ENCODE data around the gene SRGAP2C.
"Not testable (repeated sequence)": the region's sequence is repeated elsewhere in the genome, so short reads cannot be mapped to it uniquely, and the experiment has no call there.

The SRGAP2C gene

DNA sequence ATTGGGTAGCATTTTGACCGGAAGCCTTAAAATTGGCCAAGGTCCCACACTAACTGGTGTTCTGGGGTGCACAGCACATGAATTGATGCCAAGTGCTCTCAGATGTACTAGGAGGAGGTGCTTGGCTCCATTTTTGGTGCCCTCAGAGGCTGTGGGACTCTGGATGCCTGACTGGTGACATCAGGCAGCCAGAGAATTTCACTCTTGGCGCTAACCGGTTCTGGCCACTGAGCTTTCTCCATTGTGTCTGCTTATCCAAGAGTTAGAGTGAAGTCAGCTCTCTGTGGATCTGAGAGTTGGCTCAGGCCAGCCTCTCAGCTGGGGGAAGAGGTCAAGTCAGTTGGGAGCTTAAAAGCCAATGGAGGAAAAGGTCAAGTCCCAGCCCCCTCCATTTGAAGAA, 200.4 kb downstream of the SRGAP2C start:
- not testable (repeated sequence) for DNase-seq (ENCODE audit: low spot score)

DNA sequence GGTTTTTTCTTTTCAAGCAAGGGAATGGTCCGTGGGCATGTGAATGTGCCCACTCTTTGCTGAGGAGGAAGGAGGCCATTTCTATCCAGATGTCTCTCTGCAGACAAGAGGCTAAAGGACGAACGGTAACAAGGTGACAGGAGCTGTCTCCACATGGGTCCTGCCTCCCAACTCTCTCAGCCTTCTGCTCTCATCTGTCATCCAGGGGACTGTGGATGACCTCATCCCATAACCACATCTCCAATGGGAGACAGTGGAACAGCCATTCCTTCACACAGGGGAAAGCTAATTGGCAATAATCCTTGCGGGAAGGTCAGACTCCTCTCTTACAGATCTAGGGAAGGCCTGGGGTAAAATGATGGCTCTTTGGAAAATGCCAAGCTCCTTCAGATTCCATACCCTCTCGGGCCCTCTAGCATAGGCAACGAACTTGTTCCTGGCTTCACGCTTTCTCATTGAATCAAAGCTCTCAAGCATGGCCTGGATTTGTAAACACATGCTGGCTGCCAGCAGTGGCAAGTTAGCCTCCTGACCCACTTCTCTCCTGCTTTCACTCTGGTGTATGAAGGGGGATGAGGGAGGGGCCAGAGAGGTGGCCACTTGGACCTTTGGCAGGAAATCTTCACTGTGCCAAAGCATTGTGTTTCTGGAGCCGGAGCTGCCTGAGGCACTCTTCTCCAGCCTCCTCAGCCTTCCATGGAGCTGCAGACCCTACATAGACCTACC, 201.0 kb downstream of the SRGAP2C start:
- not testable (repeated sequence) for DNase-seq (ENCODE audit: low spot score)

DNA sequence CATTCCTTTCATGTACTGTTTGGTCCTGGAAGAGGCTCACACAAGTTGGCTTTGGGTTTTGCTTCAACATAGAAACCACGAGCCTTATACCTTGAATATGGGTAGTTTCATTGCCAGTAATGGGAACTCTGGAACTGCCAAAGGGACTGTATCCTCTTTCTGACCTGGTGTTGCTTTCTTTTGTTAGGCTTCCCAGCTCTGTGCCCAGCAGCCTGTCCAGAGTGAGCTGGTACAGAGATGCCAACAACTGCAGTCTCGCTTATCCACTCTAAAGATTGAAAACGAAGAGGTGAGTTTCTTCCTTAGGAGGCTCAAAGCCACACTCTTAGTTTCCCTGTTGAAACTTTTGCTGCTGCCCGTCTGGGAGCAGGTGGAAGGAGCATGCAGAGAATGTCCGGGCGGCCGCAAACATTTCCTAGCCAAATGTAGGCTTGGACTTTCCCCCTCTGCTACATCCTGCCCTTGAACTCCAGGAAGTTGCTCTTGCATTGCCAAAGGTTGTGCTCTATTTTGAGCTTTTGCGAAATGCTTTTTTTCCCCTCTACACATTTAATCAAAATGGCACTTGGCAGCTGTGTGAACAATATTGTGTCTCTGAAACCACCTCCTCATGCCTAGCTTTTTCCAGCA, 201.7 kb downstream of the SRGAP2C start:
- not testable (repeated sequence) for DNase-seq (ENCODE audit: low spot score)

DNA sequence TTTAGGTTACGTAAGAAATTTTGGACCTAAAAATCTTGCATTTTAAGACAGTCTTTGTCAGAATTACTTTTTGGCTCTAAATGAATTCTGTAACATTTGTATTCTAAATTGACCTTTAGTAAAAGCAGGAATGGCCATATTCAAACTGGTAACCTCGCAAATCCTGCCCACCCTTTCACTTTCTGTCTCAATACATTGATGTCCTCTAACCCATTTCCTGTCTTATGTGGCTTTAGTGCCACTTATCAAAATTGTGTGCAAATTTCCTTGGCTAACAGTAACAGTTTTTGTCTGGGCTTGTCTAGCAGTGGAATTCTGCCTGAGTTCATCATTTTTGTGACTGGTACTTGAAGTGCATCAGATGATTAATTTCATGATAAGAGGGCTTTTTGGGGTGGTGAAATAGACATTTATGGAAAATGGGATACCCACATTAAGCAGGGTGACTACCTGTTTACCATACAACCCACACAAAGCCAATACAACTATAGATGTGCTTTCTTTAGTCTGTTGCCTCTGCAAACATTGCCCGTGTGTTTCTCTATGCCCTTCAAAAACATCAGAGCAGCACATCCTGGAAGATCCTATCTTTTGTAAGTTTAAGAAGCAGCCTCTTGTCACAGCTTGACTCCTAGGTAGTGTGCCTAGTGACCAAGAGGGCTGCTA, 205.3 kb downstream of the SRGAP2C start:
- DNase-seq (ENCODE audit: low spot score), result not testable (repeated sequence)

DNA sequence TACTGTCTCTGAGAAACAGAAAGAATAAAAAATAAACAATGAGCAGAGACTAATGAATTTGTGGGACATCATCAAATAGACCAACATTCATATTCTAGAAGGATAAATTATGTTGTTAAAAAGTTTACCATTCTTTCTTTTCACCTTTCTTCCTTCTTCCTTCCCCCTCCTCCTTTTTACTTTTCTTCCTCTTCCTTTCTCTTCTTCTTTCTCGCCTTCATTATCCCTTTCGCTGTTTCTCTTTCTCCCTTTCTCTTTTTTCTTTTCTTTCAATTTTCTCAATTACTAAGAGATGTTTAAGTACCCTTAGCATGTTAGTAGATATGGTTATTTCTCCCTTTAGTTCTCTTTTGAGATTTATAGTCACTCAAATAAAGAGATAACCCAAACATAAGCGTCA, 207.4 kb downstream of the SRGAP2C start:
- not testable (repeated sequence) for DNase-seq (ENCODE audit: low spot score)

DNA sequence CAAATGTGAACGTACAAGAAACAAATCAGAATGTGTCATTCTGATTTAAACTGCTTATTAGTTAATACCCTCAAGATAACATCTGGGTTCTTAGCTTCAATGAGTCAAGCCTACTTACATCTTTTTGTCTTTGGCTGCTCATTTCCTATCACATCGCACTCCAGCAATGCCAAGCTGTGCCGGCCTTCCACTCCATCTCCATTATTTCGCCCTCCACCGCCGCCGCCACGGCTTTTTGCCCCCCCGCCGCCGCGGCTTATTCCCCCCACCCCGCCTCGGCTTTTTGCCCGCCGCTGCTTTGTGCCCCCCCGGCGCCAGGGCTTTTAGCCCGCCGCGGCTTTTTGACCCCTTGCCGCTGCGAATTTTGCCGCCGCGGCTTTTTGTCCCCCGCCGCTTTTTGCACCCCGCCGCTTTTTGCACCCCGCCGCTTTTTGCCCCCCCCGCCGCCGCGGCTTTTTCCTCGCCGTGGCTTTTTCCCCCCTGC, 211.0 kb downstream of the SRGAP2C start:
- DNase-seq (ENCODE audit: low spot score), result not testable (repeated sequence)

DNA sequence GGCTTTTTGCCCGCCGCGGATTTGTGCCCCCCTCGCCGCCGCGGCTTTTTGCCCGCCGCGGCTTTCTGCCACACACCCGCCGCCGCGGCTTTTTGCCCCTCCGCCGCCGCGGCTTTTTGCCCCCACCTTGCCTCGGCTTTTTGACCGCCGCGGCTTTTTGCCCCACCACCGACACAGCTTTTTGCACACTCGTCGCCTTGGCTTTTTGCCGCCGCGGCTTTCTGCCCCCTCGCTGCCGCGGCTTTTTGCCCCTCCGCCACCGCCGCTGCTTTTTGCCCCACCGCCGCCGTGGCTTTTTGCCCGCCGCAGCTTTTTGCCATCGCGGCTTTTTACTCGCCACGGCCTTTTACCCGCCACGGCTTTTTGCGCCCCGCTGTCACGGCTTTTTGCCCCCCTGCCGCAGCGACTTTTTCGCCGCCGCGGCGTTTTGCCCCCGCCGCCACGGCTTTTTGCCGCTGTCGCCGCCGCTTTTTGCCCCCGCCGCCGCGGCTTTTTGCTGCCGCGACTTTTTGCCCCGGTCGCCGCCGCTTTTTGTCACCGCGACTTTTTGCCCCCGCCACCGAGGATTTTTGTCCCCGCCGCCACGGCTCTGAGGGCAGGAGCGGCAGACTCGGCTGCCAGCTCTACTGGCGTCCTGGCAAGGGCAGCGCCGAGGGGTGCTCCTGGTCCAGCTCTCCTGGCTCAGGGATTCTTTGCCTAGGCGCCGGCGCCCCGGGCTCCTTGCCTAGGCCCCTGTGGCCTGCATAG, 211.7 kb downstream of the SRGAP2C start:
- not testable (repeated sequence) for DNase-seq (ENCODE audit: low spot score)

DNA sequence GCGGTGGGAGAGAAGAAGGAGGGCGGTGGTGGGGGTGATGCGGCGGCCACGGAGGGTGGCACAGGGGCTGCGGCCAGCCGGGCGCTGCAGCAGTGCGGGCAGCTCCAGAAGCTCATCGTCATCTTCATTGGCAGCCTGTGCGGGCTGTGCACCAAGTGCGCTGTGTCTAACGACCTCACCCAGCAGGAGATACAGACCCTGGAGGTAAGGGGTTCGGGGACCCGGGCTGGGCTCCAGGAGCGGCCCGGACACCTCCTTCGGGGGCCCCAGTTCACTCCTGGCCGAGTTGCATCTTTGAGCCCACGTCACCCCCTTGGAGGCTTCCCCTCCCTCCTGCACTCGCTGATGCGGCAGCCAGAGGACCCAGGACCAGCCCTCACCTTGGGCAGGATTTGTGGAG, 212.3 kb downstream of the SRGAP2C start:
- not testable (repeated sequence) for DNase-seq (ENCODE audit: low spot score)

DNA sequence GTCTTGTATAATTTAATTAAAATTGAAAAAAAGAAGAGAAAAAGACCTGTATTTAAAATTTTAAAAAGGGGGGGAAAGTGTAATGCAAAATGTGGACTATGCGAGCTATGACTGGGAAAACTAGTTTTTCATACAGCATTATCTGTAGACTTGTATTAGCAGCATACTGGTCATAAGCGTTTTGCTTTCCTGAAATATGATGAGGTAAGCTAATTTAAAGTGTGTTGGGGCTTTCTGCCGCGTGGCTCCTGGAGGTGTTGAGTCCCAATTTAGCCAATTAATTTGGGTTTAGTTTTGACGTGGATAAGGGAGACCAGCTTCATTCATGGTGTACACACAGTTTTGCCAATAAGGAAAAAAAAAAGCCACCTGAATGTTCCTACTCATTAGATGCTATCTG, 214.4 kb downstream of the SRGAP2C start:
- not testable (repeated sequence) for DNase-seq (ENCODE audit: low spot score)

DNA sequence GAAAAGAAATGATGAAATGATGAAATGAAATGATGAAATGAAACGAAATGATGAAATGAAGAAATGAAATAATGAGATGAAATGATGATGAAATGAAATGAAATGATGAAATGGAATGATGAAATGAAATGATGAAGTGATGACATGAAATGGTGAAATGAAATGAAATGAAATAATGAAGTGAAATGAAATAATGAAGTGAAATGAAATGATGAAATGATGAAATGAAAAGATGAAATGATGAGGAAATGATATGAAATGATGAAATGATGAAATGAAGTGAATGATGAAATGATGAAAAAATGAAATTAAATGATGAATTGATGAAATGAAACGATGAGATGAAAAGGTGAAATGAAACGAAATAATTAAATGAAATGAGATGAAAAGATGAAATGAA, 215.3 kb downstream of the SRGAP2C start:
- not testable (repeated sequence) for DNase-seq (ENCODE audit: low spot score)

DNA sequence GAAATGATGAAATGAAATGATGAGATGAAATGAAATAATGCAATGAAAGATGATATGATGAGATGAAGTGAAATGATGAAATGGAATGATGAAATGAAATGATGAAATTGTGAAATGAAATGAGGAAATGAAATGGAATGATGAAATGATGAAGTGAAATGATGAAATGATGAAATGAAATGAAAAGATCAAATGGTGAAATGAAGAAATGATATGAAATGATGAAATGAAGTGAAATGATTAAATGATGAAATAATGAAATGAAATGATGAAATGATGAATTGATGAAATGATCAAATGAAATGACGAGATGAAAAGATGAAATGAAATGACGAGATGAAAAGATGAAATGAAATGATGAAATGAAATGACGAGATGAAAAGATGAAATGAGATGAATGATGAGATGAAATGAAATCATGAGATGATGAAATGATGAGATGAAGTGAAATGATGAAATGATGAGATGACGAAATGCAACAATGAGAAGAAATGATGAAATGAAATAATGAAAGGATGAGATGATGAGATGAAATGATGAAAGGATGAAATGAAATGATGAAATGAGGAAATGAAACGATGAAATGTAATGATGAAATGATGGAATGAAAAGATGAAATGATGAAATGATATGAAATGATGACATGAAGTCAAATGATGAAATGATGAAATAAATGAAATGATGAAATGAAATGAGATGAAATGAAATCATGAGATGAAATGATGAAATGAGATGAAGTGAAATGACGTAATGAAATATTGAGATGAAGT, 216.0 kb downstream of the SRGAP2C start:
- DNase-seq (ENCODE audit: low spot score), result not testable (repeated sequence)

DNA sequence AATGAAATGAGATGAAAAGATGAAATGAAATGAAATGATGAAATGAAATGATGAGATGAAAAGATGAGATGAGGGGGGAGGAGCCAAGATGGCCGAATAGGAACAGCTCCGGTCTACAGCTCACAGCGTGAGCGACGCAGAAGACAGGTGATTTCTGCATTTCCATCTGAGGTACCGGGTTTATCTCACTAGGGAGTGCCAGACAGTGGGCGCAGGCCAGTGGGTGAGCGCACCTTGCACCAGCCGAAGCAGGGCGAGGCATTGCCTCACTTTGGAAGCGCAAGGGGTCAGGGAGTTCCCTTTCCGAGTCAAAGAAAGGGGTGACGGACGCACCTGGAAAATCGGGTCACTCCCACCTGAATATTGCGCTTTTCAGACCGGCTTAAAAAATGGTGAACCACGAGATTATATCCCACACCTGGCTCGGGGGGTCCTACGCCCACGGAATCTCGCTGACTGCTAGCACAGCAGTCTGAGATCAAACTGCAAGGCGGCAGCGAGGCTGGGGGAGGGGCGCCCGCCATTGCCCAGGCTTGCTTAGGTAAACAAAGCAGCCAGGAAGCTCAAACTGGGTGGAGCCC, 216.7 kb downstream of the SRGAP2C start:
- not testable (repeated sequence) for DNase-seq (ENCODE audit: low spot score)

DNA sequence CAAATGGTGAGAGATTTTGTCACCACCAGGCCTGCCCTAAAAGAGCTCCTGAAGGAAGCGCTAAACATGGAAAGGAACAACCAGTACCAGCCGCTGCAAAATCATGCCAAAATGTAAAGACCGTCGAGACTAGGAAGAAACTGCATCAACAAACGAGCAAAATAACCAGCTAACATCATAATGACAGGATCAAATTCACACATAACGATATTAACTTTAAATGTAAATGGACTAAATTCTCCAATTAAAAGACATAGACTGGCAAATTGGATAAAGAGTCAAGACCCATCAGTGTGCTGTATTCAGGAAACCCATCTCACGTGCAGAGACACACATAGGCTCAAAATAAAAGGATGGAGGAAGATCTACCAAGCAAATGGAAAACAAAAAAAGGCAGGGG, 218.5 kb downstream of the SRGAP2C start:
- DNase-seq (ENCODE audit: low spot score), result not testable (repeated sequence)

DNA sequence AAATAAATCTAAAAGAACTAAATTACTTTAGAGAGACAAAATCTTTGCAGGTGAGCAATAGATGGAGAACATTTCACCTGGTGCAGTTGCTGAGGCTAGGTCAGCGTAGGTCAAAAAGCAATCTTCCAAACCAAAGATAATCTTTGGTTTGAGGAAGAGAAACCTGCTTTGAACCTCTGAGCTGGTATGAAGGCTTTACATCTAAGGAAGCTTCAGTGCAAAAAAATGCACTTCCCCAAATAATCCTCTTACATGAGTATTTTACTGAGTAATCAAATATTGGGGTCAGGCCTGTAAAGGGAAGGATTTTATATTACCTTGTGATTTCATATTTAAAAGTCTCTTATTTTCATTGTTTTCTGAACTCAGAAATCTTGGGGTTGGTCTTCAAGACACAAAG, 223.6 kb downstream of the SRGAP2C start:
- DNase-seq (ENCODE audit: low spot score), result no peak

DNA sequence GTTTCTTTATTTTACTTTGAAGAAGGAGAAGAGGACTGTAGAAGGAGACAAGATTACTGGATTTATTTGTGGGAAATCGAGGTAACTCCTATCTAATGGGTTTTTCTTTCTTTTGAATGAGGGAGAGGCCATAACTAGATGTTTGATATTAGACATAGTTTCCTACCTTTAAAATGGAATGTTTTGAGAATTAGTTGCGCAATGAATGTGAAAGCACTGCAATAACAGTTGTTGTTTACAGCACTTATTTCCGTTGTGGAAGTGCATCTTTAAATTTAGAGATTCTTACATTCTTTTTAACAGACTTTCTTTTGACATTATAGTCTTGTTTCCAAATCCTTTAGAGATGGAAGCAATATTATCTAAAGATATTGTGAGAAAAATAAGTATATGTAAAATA, 229.0 kb downstream of the SRGAP2C start:
- DNase-seq (ENCODE audit: low spot score), result no peak

DNA sequence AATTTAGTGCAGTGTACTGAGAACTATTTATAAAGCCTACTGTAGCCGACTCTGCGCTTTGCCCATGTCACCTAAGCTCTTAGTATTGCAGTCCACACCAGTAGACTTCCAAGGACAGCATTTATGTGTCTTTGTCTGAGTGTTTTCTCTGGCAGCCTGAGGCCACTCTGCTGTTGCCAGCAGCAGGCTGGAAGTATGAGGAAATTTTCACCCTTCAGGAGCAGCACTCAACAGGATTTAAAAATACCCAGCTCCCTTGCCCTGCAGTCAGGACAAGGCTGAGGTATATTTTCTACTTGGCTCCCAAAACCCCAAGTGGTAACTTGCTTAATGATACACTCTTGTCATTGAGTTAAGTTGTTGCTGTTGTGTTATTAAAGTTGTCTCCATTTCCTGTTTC, 230.1 kb downstream of the SRGAP2C start:
- DNase-seq (ENCODE audit: low spot score), result no peak

DNA sequence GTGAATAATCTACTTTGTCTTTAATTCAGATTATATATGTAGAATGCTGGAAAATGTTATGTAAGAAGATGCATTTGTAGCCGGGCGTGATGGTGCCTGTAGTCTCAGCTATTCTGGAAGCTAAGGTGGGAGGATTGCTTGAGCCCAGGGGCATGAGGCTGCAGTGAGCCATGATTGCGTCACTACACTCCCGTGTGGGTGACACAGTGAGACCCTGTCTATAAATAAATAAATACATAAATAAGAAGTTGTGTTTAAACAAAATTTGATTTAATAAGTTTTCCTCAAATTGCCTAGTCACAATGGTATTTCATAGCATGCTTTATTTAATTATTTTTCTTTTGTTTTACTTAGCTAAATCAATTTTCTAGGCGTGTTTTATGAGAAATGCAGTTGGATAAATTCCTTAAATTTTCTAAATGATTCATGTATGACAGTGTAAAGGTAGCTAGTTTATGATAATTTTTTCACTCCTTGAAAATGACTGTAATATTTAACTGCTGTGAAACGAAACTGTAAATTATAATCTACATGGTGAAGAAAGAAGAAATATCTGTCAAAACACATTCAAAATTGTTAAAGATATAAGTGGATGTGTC, 232.6 kb downstream of the SRGAP2C start:
- DNase-seq (ENCODE audit: low spot score), result no peak

DNA sequence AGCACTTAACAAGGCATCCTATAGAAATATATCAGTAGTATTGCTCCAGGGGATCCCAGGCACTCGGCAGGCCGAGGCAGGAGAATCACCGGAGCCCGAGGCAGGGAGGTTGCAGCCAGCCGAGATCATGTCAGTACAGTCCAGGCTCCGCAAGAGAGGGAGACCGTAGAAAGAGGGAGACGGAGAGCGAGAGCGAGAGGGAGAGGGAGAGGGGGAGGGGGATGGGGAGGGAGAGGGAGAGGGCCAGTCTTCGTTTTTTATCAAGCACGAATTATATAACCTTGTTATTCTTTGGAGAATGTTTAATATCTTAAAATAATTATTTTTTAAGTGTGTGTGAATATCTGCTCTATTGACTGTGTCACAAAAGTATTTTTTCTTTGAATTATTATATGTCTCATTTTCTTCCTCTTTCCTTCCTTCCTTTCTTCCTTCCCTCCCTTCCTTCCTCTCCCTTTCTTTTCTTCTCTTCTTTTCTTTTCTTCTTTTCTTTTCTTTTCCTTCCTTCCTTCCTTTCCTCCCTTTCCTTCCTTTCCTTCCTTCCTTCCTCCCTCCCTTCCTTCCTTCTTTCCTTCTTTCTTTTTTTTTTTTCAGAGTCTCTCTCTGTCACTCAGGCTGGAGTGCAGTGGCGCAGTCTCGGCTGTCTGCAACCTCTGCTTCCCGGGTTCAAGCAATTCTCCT, 233.7 kb downstream of the SRGAP2C start:
- DNase-seq (ENCODE audit: low spot score), result no peak

DNA sequence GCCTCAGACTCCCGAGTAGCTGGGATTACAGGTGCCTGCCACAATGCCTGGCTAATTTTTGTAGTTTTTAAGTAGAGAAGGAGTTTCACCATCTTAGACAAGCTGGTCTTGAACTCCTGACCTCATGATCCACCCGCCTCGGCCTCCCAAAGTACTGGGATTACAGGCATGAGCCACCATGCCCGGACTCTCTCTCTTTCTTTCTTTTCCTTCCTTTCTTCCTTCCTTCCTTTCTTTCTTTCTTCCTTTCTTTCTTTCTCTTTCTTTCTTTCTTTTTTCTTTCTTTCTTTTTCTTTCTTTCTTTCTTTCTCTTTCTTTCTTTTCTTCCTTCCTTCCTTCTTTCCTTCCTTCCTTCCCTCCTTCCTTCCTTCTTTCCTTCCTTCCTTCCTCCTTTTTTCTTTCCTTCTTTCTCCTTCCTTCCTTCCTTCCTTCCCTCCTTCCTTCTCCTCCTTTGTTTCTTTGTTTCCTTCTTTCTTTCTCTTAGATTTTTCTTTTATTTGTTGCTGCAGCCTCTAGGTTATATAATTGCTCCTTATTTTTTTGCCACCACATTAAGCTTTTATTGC, 234.4 kb downstream of the SRGAP2C start:
- DNase-seq (ENCODE audit: low spot score), result not testable (repeated sequence)

DNA sequence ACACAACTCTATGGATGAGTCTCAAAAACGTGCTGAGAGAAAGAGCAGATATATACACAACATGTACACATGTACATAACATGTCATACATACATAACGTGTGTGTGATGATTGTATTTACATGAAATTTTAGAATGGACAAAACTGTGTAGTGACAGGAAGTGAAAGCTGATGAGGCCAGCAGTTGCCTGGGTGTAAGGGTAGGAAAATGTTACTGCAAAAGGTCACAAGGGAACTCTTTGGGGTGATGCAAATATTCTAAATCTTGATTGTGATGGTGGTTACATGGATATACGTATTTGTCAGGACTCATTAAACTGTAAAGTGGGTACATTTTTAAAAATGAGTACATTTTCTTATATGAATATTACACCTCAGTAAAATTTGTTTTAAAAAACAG, 236.7 kb downstream of the SRGAP2C start:
- not testable (repeated sequence) for DNase-seq (ENCODE audit: low spot score)
